ENCODE measurements around the gene PRRG2.

The PRRG2 gene

DNA sequence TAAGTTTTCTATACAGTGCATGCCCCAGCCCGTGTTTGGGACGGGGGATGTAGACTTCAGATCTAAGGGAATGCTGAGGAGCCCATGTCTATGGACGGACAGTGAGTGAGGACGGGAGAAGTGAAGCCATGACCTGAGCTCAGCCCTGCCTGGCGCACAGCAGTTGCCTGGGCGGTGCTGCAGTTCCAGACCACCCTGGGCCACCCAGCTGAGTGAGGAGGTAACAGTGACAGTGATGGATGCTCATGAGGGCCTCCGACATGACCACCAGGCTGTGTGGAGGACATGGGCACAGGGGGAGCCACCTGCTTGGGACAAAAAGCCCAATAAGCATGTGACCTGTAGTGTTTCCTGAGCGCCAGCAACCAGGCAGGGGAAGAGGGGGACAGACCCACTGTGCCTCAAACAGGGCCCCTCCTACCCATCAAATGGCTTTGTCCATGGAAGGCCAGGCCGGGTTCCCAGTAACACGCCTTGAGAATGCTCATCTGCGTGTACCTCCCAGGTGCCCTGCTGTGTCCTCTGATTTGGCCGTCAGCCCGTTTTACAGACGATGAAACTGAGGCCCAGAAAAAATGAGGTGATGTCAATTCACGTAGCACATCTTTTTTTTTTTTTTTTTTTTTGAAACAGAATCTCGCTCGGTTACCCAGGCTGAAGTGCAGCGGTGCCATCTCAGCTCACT is 23.3 kb upstream of the PRRG2 start:
- DNase-seq (ENCODE audit: low spot score): no peak

DNA sequence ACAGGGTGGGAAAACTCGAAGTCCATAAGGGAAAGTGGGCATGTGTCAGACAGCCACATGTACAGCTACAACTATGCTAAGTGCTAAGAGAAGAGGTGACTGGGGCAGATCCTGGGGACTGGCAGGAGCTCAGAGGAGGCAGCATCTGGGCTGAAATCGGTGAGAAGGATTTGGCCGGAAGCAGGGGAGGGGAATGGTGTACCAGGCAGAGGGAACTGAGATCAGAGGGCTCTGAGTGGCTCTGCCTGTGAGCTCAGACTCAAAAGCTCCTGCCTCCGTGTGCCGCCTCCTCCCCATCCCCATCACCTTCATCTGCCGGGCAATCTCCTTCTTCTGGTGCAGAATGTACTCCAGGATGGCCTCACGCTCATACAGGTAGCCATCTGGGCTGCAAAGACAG is 22.5 kb upstream of the PRRG2 start:
- no peak for DNase-seq (ENCODE audit: low spot score)

DNA sequence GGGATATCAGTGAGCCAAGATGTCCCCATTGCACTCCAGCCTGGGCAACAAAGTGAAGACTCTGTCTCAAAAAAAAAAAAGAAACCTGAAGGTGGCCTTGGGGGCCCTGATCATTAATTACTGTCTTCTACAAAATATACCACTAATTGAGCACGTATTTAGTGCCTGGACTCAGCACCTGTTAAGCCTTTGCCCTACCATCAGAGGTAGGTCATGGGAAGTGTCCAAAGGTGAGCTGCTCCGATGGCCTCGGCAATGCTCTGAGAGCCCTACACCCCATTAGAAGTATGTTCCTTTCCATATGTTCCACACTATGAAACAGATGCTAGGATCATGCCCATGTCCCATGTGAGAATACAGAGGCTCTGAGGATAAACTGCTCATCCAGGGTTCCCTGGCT is 21.7 kb upstream of the PRRG2 start:
- DNase-seq (ENCODE audit: low spot score): no peak

DNA sequence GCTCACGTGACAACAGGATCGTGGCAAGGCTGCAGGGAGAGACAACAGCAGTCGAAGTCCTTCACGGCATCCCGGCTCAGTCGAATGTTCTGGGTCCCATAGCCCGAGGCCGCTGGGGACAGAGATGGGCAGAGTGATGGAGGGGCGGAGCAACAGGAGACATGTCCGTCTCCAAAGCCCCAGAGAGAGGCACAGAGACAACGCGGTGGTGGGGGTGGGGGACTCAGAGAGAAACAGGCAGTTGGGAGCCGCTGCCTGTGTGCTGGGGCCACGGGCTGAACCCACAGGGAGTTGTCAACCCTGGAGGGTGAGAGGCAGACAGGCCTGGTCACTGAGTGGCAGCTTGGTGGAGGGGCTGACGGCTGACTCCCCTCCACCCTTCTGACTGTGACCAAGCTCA is 21.2 kb upstream of the PRRG2 start:
- no peak for DNase-seq (ENCODE audit: low spot score)

DNA sequence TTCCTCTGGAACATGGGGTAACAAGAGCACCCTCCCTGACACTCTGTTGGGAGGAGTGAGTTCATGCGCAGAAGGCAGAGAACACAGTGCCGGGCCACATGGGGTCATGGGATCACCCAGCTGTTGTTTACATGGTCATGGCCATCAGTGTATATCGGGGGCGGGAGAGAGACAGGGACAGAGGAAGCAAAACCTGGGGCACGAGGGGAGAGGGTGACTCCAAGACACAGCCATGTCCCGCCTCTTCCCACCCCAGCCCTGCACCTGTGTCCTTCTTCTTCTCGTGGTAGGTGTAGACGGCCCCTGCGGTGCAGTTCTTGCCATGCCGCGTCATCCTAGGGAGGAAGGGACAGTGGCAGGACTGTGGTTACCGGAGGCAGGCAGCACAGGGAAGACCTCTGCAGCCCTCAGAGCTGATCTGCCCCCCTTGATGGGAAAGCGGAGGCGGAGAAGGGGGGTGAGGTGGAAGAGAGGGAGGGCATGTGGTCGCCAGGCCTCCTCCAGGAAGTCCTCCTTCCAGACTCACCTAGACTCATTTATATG is 20.7 kb upstream of the PRRG2 start:
- DNase-seq (ENCODE audit: low spot score): no peak

DNA sequence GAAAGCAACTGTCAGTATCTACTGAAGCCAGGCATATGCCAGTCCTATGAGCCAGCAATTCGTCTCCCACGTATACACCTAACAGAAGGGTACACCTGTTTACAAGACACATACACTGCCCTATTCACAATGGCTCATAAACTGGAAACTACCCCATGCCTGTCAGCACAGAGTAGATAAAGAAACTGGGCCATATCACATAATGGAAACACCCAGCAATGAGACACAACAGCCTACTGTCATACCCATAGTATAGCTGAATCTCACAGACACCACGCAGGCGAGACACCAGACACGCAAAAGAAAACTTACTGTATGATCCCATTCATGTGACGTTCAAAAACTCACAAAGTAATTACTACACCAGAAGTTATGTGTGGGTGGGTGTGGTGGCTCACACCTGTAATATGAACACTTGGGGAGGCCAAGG is 16.5 kb upstream of the PRRG2 start:
- DNase-seq (ENCODE audit: low spot score): no peak

GRCh38 chr19:49565261-49565660 is 15.9 kb upstream of the PRRG2 start:
- no peak for DNase-seq (ENCODE audit: low spot score)

DNA sequence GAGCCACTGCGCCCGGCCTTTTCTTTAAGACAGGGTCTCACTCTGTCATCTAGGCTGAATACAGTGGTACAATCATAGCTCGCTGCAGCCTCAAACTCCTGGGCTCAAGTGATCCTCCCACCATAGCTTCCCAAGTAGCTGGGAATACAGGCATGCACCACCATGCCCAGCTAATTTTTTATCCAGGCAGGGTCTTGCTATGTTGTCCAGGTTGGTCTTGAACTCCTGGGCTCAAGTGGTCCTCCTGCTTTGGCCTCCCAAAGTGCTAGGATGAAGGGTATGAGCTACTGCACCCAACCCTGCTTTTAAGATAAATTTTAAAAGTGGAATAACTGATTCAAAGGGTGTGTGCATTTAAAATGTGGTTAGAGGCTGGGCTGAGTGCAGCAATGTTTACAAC is 14.8 kb upstream of the PRRG2 start:
- no peak for DNase-seq (ENCODE audit: low spot score)

- DNase-seq (ENCODE audit: low spot score): no peak
Measured at GRCh38 chr19:49567861-49568441, 13.2 kb upstream of the PRRG2 start.

- DNase-seq (ENCODE audit: low spot score): peak; percentile 86
Measured at GRCh38 chr19:49570138-49570856, 10.8 kb upstream of the PRRG2 start.

DNA sequence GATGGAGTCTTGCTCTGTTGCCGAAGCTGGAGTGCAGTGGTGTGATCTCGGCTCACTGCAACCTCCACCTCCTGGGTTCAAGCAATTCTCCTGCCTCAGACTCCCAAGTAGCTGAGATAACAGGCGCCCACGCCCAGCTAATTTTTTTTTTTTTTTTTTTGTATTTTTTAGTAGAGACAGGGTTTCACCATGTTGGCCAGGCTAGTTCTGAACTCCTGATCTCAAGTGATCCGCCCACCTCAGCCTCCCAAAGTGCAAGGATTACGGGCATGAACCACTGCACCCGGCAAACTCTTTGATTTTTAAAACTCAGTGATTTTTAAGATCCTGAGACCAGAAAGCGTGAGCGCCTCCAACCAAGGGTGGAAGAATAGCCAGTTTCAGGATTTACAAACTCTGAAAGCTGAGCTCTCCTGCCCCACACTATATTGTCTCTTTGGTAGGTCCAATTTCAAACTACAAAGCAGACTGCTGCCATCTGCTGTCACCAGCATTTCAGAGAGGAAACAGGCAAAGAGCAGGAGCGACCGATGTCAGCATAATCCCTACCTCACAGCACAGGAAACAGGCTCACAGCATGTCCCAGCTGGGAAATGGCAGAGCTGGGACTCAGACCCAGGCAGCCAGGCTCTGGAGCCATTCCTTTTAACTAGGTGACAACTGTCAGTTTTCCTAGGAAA is 10.0 kb upstream of the PRRG2 start:
- no peak for DNase-seq (ENCODE audit: low spot score)

DNA sequence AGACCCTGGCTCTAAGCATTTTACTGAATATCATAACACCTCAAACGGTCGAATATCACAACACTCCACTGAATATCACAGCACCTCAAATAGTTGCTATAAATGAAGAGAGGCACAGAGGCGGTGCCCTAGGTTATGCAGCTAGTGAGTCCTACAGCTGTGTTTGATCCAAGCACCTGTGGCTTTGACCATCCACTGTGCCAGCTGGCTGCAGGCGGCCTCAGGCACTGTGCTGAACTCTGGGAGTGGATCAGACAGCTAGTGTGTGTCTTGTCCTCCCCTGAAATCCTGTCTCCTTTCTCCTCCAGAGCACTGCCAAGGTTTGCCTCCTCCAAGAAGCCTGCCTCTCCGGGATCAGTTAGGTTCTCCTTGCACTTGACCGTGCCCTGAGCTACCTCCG is 8.1 kb upstream of the PRRG2 start:
- DNase-seq (ENCODE audit: low spot score): no peak

DNA sequence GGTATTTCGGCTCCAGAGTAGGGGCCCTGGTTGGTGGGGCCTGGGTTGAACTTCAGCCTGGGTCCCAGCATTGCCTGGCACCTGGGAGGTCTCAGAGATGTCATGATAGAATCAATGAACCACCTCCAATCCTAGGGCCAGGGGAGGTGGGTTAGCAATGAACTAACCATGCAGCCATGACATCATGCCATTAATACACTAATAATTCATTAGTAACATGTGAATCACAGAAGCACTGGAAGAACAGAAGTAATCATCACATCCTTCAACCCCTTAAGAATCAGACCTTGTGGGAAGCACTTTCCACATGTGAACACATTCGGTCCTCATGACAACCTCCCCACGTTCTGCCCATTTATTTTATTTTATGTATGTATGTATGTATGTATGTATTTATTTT is 7.7 kb upstream of the PRRG2 start:
- no peak for DNase-seq (ENCODE audit: low spot score)

- DNase-seq (ENCODE audit: low spot score): no peak
Measured at GRCh38 chr19:49574206-49574755, 6.8 kb upstream of the PRRG2 start.

- no peak for DNase-seq (ENCODE audit: low spot score)
Measured at GRCh38 chr19:49579193-49579592, 1.9 kb upstream of the PRRG2 start.

GRCh38 chr19:49579947-49580263 is 1.2 kb upstream of the PRRG2 start:
- no peak for DNase-seq (ENCODE audit: low spot score)

GRCh38 chr19:49580264-49581006 is 681 bp upstream of the PRRG2 start, which contains the start of gene NOSIP:
TSS of gene NOSIP (minus strand) at chr19:49580556. CDS start at chr19:49560691, 19,865 bp downstream.
- peak; percentile 90 for DNase-seq (ENCODE audit: low spot score)

DNA sequence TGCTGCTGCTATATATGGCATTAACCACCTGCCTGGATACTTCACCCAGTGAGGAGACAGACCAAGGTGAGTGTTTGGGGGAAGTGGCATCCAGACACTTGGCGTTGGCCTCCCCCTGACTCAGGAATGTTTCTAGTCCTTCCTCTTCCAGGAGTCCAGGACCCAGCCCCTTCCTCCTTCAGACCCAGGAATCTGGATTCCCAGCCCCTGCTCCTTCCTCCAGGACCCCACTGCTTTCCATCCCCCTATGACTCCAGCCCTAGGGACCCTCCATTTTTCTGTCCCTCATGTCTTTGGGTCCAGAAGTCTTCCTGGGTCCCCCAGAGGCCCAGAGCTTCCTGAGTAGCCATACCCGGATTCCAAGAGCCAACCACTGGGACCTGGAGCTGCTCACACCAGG is 2.1 kb downstream of the PRRG2 start:
- DNase-seq (ENCODE audit: low spot score): no peak

DNA sequence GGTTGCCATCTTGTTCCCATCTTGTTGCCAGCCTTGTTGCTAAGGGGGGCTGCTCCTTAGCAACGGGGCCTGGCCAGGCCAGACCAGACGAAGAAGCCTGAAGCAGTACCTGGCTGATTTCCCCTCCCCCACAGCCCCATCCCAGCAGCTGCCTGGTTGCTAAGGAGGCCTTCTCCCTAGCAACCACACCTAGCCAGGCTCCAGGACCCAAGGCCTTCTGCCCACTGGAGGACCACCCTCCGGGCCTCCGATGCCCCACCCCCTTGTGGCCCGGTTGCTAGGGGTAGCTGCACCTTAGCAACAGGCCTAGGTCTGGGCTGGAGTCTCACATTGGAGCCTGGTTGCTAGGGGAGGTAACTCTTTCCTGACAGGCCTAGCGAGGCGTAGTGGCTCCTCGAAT is 3.9 kb downstream of the PRRG2 start:
- no peak for DNase-seq (ENCODE audit: low spot score)

GRCh38 chr19:49587227-49587626 is 6.1 kb downstream of the PRRG2 start:
- no peak for DNase-seq (ENCODE audit: low spot score)

DNA sequence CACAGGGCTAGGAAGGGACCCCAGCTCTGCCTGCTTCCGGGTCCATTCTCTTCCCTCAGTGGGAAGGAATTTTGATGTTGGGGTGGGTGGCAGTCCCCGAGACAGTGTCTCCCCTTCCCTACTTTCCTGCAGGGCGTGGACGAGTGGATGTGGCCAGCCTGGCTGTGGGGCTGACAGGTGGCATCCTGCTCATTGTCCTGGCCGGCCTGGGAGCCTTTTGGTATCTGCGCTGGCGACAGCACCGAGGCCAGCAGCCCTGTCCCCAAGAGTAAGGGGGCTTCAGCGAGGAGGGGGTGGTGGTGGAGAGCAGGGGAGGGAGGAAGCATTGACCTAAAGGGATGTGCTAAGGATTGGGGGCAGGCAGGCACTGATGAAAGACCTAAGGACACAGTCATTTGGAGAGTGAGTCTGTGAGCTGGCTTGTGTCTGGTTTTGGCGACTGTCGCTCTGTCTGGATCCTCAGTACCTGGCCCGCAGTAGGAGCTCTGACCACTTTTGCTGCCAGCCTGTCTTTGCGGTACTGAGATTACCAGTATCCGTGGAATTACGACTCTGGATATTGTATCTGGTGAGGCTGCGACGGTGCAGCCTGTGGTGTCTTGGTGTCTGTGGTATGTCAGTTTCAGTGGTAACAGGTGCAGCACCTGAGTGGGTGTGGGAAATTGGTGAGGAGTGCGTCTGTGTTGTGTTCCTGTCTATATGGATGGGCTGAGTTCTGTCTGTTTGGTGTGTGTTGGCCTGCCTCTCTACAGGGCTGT is 7.4 kb downstream of the PRRG2 start:
- no peak for DNase-seq (ENCODE audit: low spot score)

Measured in hepatic stellate cell (primary cell).